Measurements from ENCODE around the gene SLC9C1. TPM values are rescaled to one million over a fixed set of nuclear protein-coding genes. Genes with fewer than 3 reads are reported as not detected.

The SLC9C1 gene
- total and polyA plus RNA-seq, 2 of the 13 experiments (the other 11 are each of a cell fraction or from before 2014, with no cell fraction given): not detected

DNA sequence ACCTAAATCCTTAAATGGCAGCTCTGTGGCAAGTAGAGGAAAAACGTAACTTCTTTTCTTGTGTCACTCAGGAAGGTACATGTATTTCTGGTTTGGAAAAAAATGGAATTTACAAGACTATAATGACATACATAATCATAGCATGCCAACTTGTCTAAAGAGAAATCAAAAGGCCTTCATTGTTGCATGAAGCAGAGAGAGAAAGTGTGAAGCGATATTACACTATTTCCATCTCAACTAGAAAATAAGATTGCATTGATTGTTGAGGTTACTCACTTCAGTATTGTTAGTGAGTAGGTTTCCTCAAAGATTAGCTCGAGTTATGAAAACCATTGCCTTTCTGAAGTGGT, 93.7 kb downstream of the SLC9C1 start:
- POLR2A ChIA-PET: no interaction called here
- Histone ChIP-seq H3K36me3 (replicated peaks in 1 of 2; ENCODE audit: control insufficient read depth in 1 of 2, insufficient read depth in 2 of 2, low read length in 2 of 2) (no peaks in the 10 kb centered on the region), H3K4me2 (ENCODE audit: low read depth, low read length) (no peak overlapping the region), H3K4me1 (ENCODE audit: insufficient read depth, low read length) (no peaks in the 10 kb centered on the region), H3K79me2 (ENCODE audit: insufficient read depth, low read length) (no peaks in the 10 kb centered on the region), H3K4me3 (replicated peaks in 1 of 3; ENCODE audit: insufficient read depth in 1 of 3, low read depth in 2 of 3, low read length in 3 of 3) (no peak overlapping the region), H3K27me3 (ENCODE audit: control insufficient read depth in 1 of 2, insufficient read depth in 2 of 2, low read length in 2 of 2) (no peaks in the 10 kb centered on the region; a peak in 1 of 5 replicates), H2AFZ (ENCODE audit: low read length) (no peak overlapping the region), H3K9ac (ENCODE audit: insufficient read depth, low read depth, low read length) (no peak overlapping the region), H3K9me3 (ENCODE audit: low read length) (no peaks in the 10 kb centered on the region), H3K27ac (ENCODE audit: extremely low read length, insufficient read depth, low read length) (no peak overlapping the region), H4K20me1 (ENCODE audit: insufficient read depth, low read length) (no peaks in the 10 kb centered on the region)
- CTCF ChIA-PET (ENCODE audit: low intra/inter-chr PET ratio, low total read pairs): no interaction called here
- WGBS (ENCODE audit: low lambda C conversion rate): 6% methylated on average over 3 of the region's 3 CpGs
- intact Hi-C loops (cut with micrococcal nuclease; ENCODE audit: unreplicated experiment): no loop called here
- in situ Hi-C loops (cut with HindIII; ENCODE audit: extremely low pct_ligation_motif_present, low pct_unique_long_range_greater_than_20kb): no loop called here
- no peak for FAIRE-seq
- no peak for ATAC-seq
- TF ChIP-seq ATF7 (IDR thresholded peaks at IDR 0.05) (no peak), ATF7 (CRISPR knock-in tag; IDR thresholded peaks at IDR 0.05) (no peak), PITX1 (CRISPR knock-in tag; IDR thresholded peaks at IDR 0.05) (no peak), ZNF562 (CRISPR knock-in tag; IDR thresholded peaks at IDR 0.05; ENCODE audit: borderline replicate concordance) (no peak), MTA3 (CRISPR knock-in tag; IDR thresholded peaks at IDR 0.05) (no peak), MEIS1 (CRISPR knock-in tag; IDR thresholded peaks at IDR 0.05; ENCODE audit: borderline replicate concordance) (no peak), NFYC (CRISPR knock-in tag; IDR thresholded peaks at IDR 0.05) (no peak), CEBPG (CRISPR knock-in tag; IDR thresholded peaks at IDR 0.05) (no peak)
- TF ChIP-seq, protein P1, sequence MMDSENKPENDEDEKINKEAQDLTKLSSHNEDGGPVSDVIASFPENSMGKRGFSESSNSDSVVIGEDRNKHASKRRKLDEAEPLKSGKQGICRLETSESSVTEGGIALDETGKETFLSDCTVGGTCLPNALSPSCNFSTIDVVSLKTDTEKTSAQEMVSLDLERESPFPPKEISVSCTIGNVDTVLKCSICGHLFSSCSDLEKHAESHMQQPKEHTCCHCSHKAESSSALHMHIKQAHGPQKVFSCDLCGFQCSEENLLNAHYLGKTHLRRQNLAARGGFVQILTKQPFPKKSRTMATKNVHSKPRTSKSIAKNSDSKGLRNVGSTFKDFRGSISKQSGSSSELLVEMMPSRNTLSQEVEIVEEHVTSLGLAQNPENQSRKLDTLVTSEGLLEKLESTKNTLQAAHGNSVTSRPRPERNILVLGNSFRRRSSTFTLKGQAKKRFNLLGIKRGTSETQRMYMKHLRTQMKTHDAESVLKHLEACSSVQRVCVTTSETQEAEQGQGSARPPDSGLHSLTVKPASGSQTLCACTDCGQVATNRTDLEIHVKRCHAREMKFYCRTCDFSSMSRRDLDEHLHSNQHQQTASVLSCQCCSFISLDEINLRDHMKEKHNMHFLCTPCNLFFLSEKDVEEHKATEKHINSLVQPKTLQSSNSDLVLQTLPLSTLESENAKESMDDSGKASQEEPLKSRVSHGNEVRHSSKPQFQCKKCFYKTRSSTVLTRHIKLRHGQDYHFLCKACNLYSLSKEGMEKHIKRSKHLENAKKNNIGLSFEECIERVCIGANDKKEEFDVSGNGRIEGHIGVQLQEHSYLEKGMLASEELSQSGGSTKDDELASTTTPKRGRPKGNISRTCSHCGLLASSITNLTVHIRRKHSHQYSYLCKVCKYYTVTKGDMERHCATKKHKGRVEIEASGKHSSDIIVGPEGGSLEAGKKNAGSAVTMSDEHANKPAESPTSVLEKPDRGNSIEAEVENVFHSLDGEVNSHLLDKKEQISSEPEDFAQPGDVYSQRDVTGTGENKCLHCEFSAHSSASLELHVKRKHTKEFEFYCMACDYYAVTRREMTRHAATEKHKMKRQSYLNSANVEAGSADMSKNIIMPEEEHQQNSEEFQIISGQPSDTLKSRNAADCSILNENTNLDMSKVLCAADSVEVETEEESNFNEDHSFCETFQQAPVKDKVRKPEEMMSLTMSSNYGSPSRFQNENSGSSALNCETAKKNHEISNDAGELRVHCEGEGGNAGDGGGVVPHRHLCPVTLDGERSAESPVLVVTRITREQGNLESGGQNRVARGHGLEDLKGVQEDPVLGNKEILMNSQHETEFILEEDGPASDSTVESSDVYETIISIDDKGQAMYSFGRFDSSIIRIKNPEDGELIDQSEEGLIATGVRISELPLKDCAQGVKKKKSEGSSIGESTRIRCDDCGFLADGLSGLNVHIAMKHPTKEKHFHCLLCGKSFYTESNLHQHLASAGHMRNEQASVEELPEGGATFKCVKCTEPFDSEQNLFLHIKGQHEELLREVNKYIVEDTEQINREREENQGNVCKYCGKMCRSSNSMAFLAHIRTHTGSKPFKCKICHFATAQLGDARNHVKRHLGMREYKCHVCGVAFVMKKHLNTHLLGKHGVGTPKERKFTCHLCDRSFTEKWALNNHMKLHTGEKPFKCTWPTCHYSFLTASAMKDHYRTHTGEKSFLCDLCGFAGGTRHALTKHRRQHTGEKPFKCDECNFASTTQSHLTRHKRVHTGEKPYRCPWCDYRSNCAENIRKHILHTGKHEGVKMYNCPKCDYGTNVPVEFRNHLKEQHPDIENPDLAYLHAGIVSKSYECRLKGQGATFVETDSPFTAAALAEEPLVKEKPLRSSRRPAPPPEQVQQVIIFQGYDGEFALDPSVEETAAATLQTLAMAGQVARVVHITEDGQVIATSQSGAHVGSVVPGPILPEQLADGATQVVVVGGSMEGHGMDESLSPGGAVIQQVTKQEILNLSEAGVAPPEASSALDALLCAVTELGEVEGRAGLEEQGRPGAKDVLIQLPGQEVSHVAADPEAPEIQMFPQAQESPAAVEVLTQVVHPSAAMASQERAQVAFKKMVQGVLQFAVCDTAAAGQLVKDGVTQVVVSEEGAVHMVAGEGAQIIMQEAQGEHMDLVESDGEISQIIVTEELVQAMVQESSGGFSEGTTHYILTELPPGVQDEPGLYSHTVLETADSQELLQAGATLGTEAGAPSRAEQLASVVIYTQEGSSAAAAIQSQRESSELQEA (CRISPR knock-in tag; IDR thresholded peaks at IDR 0.05; ENCODE audit: not compliant biosample characterization): no peak
- TF ChIP-seq, protein P2, sequence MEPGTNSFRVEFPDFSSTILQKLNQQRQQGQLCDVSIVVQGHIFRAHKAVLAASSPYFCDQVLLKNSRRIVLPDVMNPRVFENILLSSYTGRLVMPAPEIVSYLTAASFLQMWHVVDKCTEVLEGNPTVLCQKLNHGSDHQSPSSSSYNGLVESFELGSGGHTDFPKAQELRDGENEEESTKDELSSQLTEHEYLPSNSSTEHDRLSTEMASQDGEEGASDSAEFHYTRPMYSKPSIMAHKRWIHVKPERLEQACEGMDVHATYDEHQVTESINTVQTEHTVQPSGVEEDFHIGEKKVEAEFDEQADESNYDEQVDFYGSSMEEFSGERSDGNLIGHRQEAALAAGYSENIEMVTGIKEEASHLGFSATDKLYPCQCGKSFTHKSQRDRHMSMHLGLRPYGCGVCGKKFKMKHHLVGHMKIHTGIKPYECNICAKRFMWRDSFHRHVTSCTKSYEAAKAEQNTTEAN (CRISPR knock-in tag; conservative IDR thresholded peaks at IDR 0.05): no peak
- TF ChIP-seq, protein P3, sequence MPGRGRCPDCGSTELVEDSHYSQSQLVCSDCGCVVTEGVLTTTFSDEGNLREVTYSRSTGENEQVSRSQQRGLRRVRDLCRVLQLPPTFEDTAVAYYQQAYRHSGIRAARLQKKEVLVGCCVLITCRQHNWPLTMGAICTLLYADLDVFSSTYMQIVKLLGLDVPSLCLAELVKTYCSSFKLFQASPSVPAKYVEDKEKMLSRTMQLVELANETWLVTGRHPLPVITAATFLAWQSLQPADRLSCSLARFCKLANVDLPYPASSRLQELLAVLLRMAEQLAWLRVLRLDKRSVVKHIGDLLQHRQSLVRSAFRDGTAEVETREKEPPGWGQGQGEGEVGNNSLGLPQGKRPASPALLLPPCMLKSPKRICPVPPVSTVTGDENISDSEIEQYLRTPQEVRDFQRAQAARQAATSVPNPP (CRISPR knock-in tag; IDR thresholded peaks at IDR 0.05): no peak
- BruUV-seq (replicated peaks): no TSS peak
- no peak for DNase-seq (ENCODE audit: low spot score)
